Duodenal mucosa (tissue), 2 donors: Measurements from ENCODE around the gene MAN2A1.
"Not testable (repeated sequence)": the region's sequence is repeated elsewhere in the genome, so short reads cannot be mapped to it uniquely, and the experiment has no call there.

Experiments used
- H3K27ac ChIP-seq: one replicate; pipeline ENCODE4 v1.7.0; 2013; ENCODE audit warnings: low read depth, low read length
- H3K27me3 ChIP-seq, 2 donors: one replicate each; pipeline ENCODE4 v1.7.0; 2013; ENCODE audit warnings: low read length in 2 of 2, control low read depth in 1 of 2; ENCODE audit not compliant: insufficient read depth in 2 of 2, control insufficient read depth in 1 of 2
- H3K36me3 ChIP-seq, 2 donors: one replicate each; pipeline ENCODE4 v1.7.0; 2013; ENCODE audit warnings: low read length in 2 of 2, control low read depth in 1 of 2; ENCODE audit not compliant: insufficient read depth in 2 of 2, control insufficient read depth in 1 of 2
- H3K4me1 ChIP-seq, 2 donors: one replicate each; pipeline ENCODE4 v1.7.0; 2013; ENCODE audit warnings: low read length in 2 of 2, control low read depth in 1 of 2; ENCODE audit not compliant: insufficient read depth in 2 of 2, control insufficient read depth in 1 of 2
- H3K4me3 ChIP-seq, 2 donors: one replicate each; pipeline ENCODE4 v1.7.0; 2013; ENCODE audit warnings: low read length in 2 of 2, low read depth in 1 of 2
- H3K9ac ChIP-seq, 2 donors: one replicate each; pipeline ENCODE4 v1.7.0; 2013; ENCODE audit warnings: low read length in 2 of 2, low read depth in 1 of 2
- H3K9me3 ChIP-seq, 2 donors: one replicate each; pipeline ENCODE4 v1.7.0; 2013; ENCODE audit warnings: low read length in 2 of 2, control low read depth in 1 of 2; ENCODE audit not compliant: control insufficient read depth in 1 of 2

The MAN2A1 gene

DNA sequence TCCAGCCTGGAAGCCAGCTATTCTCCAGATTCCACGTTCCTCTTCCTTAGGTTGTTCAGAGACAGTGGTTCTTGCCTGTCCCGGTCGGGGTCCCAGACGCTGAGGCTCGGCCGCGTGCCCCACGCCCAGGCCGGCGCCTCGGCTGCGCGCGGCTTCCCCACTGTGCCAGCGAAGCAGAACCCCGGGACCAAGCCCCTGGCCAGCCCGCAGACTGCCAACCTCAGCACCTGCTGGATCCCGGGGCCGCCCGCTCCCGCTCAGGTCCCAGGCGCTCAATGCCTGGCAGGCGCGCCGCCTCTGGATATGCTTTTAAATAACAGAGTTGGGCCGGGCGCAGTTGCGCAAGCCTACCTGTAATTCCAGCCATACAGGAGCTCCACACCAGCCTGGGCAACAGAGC lies 195.5 kb downstream of the MAN2A1 start:
- H3K9ac ChIP-seq: no peak overlapping the region
- H3K4me1 ChIP-seq: no peaks in the 10 kb centered on the region
- H3K27ac ChIP-seq: no peak overlapping the region
- H3K9me3 ChIP-seq: no peaks in the 10 kb centered on the region
- no peaks in the 10 kb centered on the region for H3K36me3 ChIP-seq
- H3K4me3 ChIP-seq: no peak overlapping the region
- no peaks in the 10 kb centered on the region for H3K27me3 ChIP-seq

DNA sequence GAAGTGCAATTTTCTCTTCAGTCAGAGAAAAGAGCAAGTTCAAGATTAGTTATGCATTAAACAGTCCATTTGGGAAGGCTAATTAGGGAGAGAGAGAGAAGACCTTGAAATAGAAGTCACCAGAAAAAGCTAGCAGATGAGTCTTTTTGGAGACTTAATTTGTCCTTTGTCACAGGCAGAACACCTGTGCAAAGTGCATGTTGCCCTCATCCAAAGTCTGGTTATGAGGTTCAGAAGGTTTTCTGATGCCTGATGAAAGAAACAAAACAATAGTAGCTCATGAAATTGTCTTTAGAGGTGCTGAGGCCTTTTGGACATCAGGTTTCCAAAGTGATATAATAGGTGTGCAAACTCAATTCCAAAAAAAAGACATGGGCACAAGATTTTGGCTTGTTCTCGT lies 199.3 kb downstream of the MAN2A1 start:
- H3K36me3 ChIP-seq: no peaks in the 10 kb centered on the region
- no peaks in the 10 kb centered on the region for H3K27me3 ChIP-seq
- H3K4me1 ChIP-seq: no peaks in the 10 kb centered on the region
- no peaks in the 10 kb centered on the region for H3K9me3 ChIP-seq
- no peak overlapping the region for H3K9ac ChIP-seq
- H3K4me3 ChIP-seq: no peak overlapping the region
- H3K27ac ChIP-seq: no peak overlapping the region

DNA sequence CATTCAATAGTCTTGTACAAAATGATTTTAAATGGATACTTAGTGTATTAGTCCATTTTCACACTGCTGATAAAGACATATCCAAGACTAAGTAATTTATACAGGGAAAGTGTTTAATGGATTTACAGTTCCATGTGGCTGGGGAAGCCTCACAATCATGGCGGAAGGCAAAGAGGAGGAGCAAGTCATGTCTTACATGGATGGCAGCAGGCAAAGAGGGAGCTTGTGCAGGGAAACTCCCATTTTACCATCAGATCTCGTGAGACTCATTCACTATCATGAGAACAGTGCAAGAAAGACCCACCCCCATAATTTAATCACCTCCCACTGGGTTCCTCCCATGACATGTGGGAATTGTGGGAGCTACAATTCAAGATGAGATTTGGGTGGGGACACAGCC lies 203.5 kb downstream of the MAN2A1 start:
- not testable (repeated sequence) for H3K9me3 ChIP-seq, H3K4me1 ChIP-seq, H3K9ac ChIP-seq, H3K27ac ChIP-seq, H3K4me3 ChIP-seq, H3K36me3 ChIP-seq, H3K27me3 ChIP-seq

DNA sequence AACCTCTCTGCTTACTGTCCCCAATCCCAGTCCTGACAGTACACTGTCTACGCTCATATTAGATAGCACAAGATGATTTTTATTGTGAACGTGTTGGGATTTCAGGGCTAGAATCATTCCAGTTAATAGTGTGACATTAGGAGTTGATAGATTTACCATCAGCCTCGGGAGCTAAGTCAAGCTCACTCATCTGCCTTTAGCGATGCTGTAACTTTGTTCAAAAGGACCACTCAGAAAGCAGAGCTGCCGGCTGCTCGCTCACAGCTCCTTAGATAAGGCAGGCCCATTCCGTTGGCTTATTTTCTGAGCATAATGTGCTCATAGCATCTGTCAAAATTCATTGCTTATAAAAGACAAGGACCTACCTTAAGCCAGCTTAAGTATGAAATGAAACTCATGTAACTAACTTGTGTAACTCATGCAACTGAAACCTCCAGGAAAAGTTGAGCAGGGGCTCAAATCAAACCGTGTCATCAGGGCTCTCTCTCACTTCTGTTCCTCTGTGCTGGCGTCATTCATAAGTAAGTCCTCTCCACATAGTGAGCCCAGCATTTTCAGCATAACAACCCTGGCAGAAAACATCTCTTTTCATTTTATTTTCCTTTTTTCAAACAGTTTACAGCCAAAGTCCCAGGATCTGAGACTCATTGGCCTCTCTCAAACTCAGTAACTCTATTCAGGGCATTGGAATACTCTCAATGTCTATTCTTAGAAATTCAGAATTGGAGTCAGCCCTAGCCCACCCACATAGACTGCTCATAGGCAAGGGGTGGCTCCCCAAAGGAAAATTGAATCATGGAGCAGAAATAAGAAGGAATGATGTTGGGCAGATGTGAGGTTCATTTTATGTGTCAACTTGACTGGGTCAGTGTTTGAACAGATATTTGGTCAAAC lies 208.8 kb downstream of the MAN2A1 start:
- Histone ChIP-seq H3K36me3 (no peaks in the 10 kb centered on the region), H3K27ac (no peak overlapping the region), H3K9ac (no peak overlapping the region), H3K4me3 (no peak overlapping the region), H3K4me1 (peaks cover 9 to 21% of the 10 kb centered on the region in 2 donors), H3K27me3 (no peaks in the 10 kb centered on the region), H3K9me3 (no peaks in the 10 kb centered on the region)

DNA sequence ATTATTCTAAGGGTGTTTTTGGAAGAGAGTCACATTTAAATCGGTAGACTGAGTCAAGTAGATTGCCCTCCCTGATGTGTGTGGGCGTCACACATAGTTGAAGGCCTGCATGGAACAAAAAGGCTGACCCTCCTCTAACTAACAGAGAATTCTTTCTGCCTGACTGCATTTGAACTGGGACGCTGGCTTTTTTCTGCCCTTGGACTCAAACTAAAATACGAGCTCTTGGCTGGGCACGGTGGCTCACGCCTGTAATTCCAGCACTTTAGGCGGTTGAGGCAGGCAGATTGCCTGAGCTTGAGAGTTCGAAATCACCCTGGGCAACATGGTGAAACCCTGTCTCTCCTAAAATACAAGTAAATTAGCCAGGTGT lies 209.4 kb downstream of the MAN2A1 start:
- Histone ChIP-seq H3K4me3 (no peak overlapping the region), H3K36me3 (no peaks in the 10 kb centered on the region), H3K9ac (no peak overlapping the region), H3K27me3 (no peaks in the 10 kb centered on the region), H3K27ac (no peak overlapping the region), H3K4me1 (peaks cover 9 to 21% of the 10 kb centered on the region in 2 donors), H3K9me3 (no peaks in the 10 kb centered on the region)

DNA sequence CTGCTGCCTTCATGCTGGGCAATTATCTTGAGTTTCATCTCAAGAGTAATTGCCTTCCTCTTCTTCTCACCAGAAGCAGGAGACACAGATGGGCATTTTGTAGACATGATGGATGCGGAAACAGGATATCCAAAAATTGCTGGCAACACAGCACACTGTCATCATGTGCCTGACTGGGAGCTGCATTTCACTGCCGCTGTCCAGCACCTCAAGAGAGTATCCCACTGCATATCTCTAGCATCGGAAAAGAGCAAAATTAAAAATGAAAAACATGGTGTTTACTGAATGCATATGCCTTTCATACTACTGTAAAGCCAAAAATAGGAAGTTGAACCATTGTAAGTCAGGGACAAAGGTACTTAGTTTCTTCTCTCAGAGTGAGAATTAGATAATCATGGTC lies 210.7 kb downstream of the MAN2A1 start:
- Histone ChIP-seq H3K9ac (no peak overlapping the region), H3K27me3 (no peaks in the 10 kb centered on the region), H3K9me3 (no peaks in the 10 kb centered on the region), H3K4me3 (no peak overlapping the region), H3K4me1 (peaks cover 9 to 21% of the 10 kb centered on the region in 2 donors), H3K27ac (no peak overlapping the region), H3K36me3 (no peaks in the 10 kb centered on the region)

DNA sequence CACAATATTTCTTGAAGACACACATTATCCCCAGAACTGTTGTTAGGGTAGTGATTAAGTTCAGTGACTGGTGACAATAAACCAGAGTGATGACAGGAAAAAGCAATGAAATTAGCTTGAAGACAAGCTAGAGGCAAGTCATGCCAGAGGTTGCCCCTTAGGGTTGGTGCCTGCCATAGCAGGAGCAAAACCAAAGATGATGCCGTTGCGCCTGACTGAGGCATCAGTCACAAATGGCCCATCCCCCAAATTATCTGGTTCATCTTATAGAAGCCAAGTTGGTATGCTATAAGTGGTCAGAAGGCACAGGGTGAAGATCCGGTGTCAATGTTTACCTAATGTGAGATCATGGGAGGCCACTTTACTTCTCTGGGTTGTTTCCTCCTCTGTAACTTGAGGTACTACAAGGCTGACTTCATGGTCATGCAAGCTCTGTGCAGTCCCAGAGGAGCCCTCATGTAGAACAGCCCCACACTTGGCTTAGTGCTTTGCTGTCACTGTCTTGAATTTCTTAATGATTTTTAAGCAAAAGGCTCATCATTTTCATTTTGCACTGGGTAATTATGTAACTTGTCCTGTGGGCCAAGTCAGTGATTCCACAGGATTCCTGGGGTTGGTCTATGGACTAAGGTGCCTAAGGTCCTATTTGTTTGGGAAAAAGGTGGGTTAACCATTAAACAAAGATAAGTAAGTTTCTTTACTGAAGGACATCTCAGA lies 211.3 kb downstream of the MAN2A1 start:
- Histone ChIP-seq H3K9ac (no peak overlapping the region), H3K27ac (no peak overlapping the region), H3K27me3 (no peaks in the 10 kb centered on the region)

DNA sequence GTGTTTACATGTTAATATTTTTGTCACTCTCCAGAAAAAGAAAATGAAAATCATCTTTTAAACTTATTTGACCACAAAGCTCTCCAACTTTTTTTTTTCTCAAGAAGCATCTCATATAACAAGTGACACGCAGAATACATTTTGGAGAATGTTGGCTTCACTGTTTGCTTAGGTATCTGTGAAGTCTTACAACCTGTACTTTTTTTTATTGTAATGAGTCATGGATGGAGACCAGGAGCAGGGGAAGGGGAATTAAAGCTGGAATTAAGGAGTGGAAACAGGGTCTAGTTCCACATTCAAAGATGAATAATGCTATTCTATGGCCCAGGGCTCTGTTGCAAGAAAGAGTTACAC lies 211.9 kb downstream of the MAN2A1 start:
- Histone ChIP-seq H3K9me3 (no peaks in the 10 kb centered on the region), H3K27ac (no peak overlapping the region), H3K9ac (no peak overlapping the region), H3K4me1 (peaks cover 9 to 21% of the 10 kb centered on the region in 2 donors), H3K4me3 (no peak overlapping the region), H3K27me3 (peaks cover 0 to under 1% of the 10 kb centered on the region in 2 donors), H3K36me3 (no peaks in the 10 kb centered on the region)

More for the DNA sequence above, 211.3 kb downstream of the MAN2A1 start:
- H3K9me3 ChIP-seq: no peaks in the 10 kb centered on the region
- H3K4me1 ChIP-seq: peaks cover 9 to 21% of the 10 kb centered on the region in 2 donors
- H3K36me3 ChIP-seq: no peaks in the 10 kb centered on the region
- H3K4me3 ChIP-seq: peak overlapping the region in 1 of 2 donors; percentile 25

DNA sequence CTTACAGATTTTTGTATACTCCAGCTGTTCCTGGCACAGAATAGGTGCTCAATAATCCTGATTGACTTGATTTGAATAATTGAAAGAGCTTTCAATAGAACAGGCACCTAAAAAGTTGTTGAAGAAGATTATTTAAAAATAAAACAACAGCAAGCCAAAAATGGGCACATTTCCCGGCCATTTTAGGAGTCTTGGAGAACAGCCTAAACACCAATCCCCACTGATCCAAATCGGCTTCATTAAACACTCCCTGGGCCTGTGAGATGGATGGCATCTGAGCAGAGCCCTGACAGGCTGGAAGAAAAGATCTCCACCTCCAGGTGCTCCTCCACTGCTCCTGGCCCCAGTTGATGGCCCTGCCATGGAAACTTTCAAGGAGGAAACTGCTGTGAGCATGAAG lies 213.3 kb downstream of the MAN2A1 start:
- Histone ChIP-seq H3K4me1 (peaks cover 9 to 21% of the 10 kb centered on the region in 2 donors), H3K9me3 (no peaks in the 10 kb centered on the region), H3K27me3 (peaks cover 0 to 3% of the 10 kb centered on the region in 2 donors), H3K4me3 (no peak overlapping the region), H3K9ac (no peak overlapping the region), H3K27ac (no peak overlapping the region), H3K36me3 (no peaks in the 10 kb centered on the region)

DNA sequence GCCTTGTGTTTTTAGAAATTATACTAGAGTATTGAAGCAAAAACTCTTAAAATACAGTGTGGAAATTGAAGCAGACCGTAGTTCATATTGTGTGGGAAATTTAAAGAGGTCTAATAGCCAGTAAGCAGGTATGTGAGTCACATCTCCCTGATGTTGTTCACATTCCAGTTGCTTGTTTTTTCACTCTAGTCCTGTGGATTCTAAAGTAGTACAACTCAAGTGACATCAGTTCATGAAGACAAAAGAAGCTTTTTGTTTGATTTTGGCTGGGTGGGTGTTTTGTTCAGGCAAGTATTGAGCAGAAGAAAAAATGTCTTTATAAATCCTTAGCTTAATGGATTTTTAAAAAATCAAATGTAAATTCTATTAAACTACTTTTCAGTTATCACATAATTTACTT lies 216.2 kb downstream of the MAN2A1 start:
- Histone ChIP-seq H3K27ac (no peak overlapping the region), H3K9me3 (no peaks in the 10 kb centered on the region), H3K27me3 (peaks cover 0 to 3% of the 10 kb centered on the region in 2 donors), H3K4me1 (peaks cover 4 to 14% of the 10 kb centered on the region in 2 donors), H3K4me3 (no peak overlapping the region), H3K36me3 (no peaks in the 10 kb centered on the region), H3K9ac (no peak overlapping the region)
